ENCODE results near the gene LUC7L. TPM values are rescaled to one million over a fixed set of nuclear protein-coding genes. Genes with fewer than 3 reads are reported as not detected.

Gene LUC7L
- total RNA-seq, 6 donors from 2014 or later = 57.9 to 394 (median 108) TPM

GRCh38 chr16:275041-275641 is 45.9 kb upstream of the LUC7L start:
- Histone ChIP-seq H3K36me3 (no peaks in the 10 kb centered on the region), H3K9me3 (no peaks in the 10 kb centered on the region), H3K27ac (no peak overlapping the region), H3K27me3 (peaks cover 0 to 28% (median 8%) of the 10 kb centered on the region in 4 donors), H3K4me1 (peaks cover 13 to 27% (median 15%) of the 10 kb centered on the region in 4 donors), H3K4me3 (peak overlapping the region; percentile 25 to 51 (median 49))
- TF ChIP-seq POLR2AphosphoS5 (IDR thresholded peaks at IDR 0.05) (no peak), EP300 (IDR thresholded peaks at IDR 0.05) (no peak), CTCF (IDR thresholded peaks at IDR 0.05) (no peak), POLR2A (IDR thresholded peaks at IDR 0.05) (no peak)
- ATAC-seq (ENCODE audit: low FRiP score in 2 of 2) (no peak), DNase-seq (peak in 1 of 2 donors; percentile 84)
- 8 to 10% methylated on average over 2 to 14 of the region's 58 CpGs for WGBS, 2 donors

- Histone ChIP-seq H3K4me1 (peaks cover 13 to 20% (median 15%) of the 10 kb centered on the region in 4 donors), H3K27ac (no peak overlapping the region), H3K9me3 (no peaks in the 10 kb centered on the region), H3K27me3 (peaks cover 0 to 21% (median 4%) of the 10 kb centered on the region in 4 donors), H3K36me3 (no peaks in the 10 kb centered on the region), H3K4me3 (no peak overlapping the region)
- WGBS, 2 donors = 87 to 88% methylated on average over 3 to 26 of the region's 30 CpGs
- ATAC-seq (ENCODE audit: low FRiP score in 2 of 2) = no peak
- DNase-seq = peak in 1 of 2 donors; percentile 79
- TF ChIP-seq POLR2AphosphoS5 (IDR thresholded peaks at IDR 0.05) = no peak
- TF ChIP-seq POLR2A (IDR thresholded peaks at IDR 0.05) = no peak
- TF ChIP-seq CTCF (IDR thresholded peaks at IDR 0.05) = no peak
- TF ChIP-seq EP300 (IDR thresholded peaks at IDR 0.05) = no peak
These were observed 44.5 kb upstream of the LUC7L start for GRCh38 chr16:273547-274421.

GRCh38 chr16:272633-273546 is 43.6 kb upstream of the LUC7L start:
- peaks cover 0 to 21% (median 4%) of the 10 kb centered on the region in 4 donors for H3K27me3 ChIP-seq
- H3K9me3 ChIP-seq = no peaks in the 10 kb centered on the region
- 66 to 78% methylated on average over 9 to 36 of the region's 36 CpGs for WGBS, 2 donors
- peaks cover 13 to 20% (median 15%) of the 10 kb centered on the region in 4 donors for H3K4me1 ChIP-seq
- TF ChIP-seq CTCF (IDR thresholded peaks at IDR 0.05) (no peak), POLR2A (IDR thresholded peaks at IDR 0.05) (no peak), POLR2AphosphoS5 (IDR thresholded peaks at IDR 0.05) (no peak)
- ATAC-seq (ENCODE audit: low FRiP score in 2 of 2) = no peak
- peak in 1 of 2 donors; percentile 74 for DNase-seq
- no peak overlapping the region for H3K27ac ChIP-seq
- H3K36me3 ChIP-seq = no peaks in the 10 kb centered on the region
- H3K4me3 ChIP-seq = no peak overlapping the region

- no peaks in the 10 kb centered on the region for H3K9me3 ChIP-seq
- TF ChIP-seq CTCF (IDR thresholded peaks at IDR 0.05) (no peak), POLR2AphosphoS5 (IDR thresholded peaks at IDR 0.05) (no peak), POLR2A (IDR thresholded peaks at IDR 0.05) (no peak), EP300 (IDR thresholded peaks at IDR 0.05) (no peak)
- H3K36me3 ChIP-seq = peaks cover 0 to 2% (median 0%) of the 10 kb centered on the region in 4 donors
- WGBS, 2 donors = 79 to 91% methylated on average over 10 to 34 of the region's 34 CpGs
- H3K27ac ChIP-seq = no peak overlapping the region
- peak in 1 of 2 donors; percentile 75 for DNase-seq
- peaks cover 0 to 12% (median 4%) of the 10 kb centered on the region in 4 donors for H3K27me3 ChIP-seq
- H3K4me3 ChIP-seq = no peak overlapping the region
- ATAC-seq (ENCODE audit: low FRiP score in 2 of 2) = no peak
- H3K4me1 ChIP-seq = peaks cover 6 to 11% (median 9%) of the 10 kb centered on the region in 4 donors
These were observed 41.4 kb upstream of the LUC7L start for GRCh38 chr16:270381-271255.

All from upper lobe of left lung (tissue), 6 donors.